H1 (cell line): ENCODE results near the gene OTOF. TPM values are rescaled to one million over a fixed set of nuclear protein-coding genes. Genes with fewer than 3 reads are reported as not detected.

Experiments
- CTCF ChIA-PET: fragments of 300-600 bp; sonication (Branson Sonifier 250); formaldehyde crosslinking; loops from one replicate; lab custom pipeline; 2021; ENCODE audit not compliant: partially characterized antibody; lab: Charles Lee
- POLR2A ChIA-PET: fragments of 300-600 bp; sonication (Branson Sonifier 250); formaldehyde crosslinking; loops from one replicate; lab custom pipeline; 2021; ENCODE audit warnings: inconsistent platforms; ENCODE audit not compliant: partially characterized antibody; lab: Charles Lee
- DNase-seq, 2 experiments: peaks; one replicate each; pipeline versions ENCODE4 v3.0.0 to v3.0.0-alpha.2; 2010 to 2022; ENCODE audit warnings: low spot score in 2 of 2, low read depth in 1 of 2, mixed read lengths in 1 of 2
- FAIRE-seq: peaks from 2 replicates; lab custom pipeline; 2011; peaks lifted over from hg19 to GRCh38; lab: Jason Lieb, UNC
- H2AFZ ChIP-seq: 2 replicates; pipeline ENCODE4 v1.8.1; 2012; ENCODE audit warnings: low read length, inconsistent platforms
- H2AK5ac ChIP-seq: 2 replicates; pipeline ENCODE4 v1.6.1; 2013; ENCODE audit warnings: low read depth, low read length
- H2BK120ac ChIP-seq: replicated peaks from 2 replicates; pipeline ENCODE3; 2013; ENCODE audit warnings: low read depth, low read length, inconsistent platforms
- H2BK12ac ChIP-seq: 2 replicates; pipeline ENCODE4 v1.6.1; 2013; ENCODE audit warnings: low read depth, low read length
- H2BK15ac ChIP-seq: 2 replicates; pipeline ENCODE4 v1.6.1; 2013; ENCODE audit warnings: low read length
- H2BK20ac ChIP-seq: 2 replicates; pipeline ENCODE4 v1.6.1; 2013; ENCODE audit warnings: low read length
- H2BK5ac ChIP-seq: 2 replicates; pipeline ENCODE4 v1.6.1; 2013; ENCODE audit warnings: low read depth, low read length
- H3K14ac ChIP-seq: 2 replicates; pipeline ENCODE4 v1.6.1; 2013; ENCODE audit warnings: inconsistent platforms; ENCODE audit not compliant: insufficient read length
- H3K18ac ChIP-seq: 2 replicates; pipeline ENCODE4 v1.6.1; 2013; ENCODE audit warnings: low read length; ENCODE audit errors: extremely low read depth
- H3K23ac ChIP-seq: 2 replicates; pipeline ENCODE4 v1.6.1; 2013; ENCODE audit warnings: inconsistent platforms; ENCODE audit not compliant: insufficient read length
- H3K23me2 ChIP-seq: 2 replicates; pipeline ENCODE4 v1.6.1; 2013; ENCODE audit warnings: low read depth, low read length
- H3K27ac ChIP-seq: 2 replicates; pipeline ENCODE4 v1.6.1; 2011; ENCODE audit warnings: low read depth, low read length, inconsistent platforms
- H3K27me3 ChIP-seq, 4 experiments: replicated peaks in 1 of 4; 1 replicate in 1 of 4; 2 replicates in 3 of 4; pipeline versions ENCODE4 v1.6.1 to v1.8.1; 2011 to 2013; ENCODE audit warnings: low read length in 3 of 4, mild to moderate bottlenecking in 3 of 4, inconsistent platforms in 2 of 4, mixed read lengths in 2 of 4, moderate library complexity in 1 of 4; ENCODE audit not compliant: control insufficient read depth in 3 of 4, insufficient read depth in 3 of 4; ENCODE audit errors: extremely low read depth in 1 of 4
- H3K36me3 ChIP-seq, 4 experiments: 2 replicates each; pipeline versions ENCODE4 v1.6.1 to v1.8.1; 2011 to 2013; ENCODE audit warnings: mild to moderate bottlenecking in 4 of 4, low read length in 3 of 4, moderate library complexity in 2 of 4, control low read depth in 1 of 4, inconsistent platforms in 1 of 4; ENCODE audit not compliant: insufficient read depth in 4 of 4, control insufficient read depth in 2 of 4
- H3K4ac ChIP-seq: replicated peaks from 2 replicates; pipeline ENCODE3; 2013; ENCODE audit warnings: low read length, low read depth, mixed read lengths, inconsistent platforms; ENCODE audit not compliant: insufficient read length
- H3K4me1 ChIP-seq, 4 experiments: replicated peaks in 1 of 4; 1 replicate in 1 of 4; 2 replicates in 3 of 4; pipeline versions ENCODE4 v1.6.1 to v1.8.1; 2011 to 2013; ENCODE audit warnings: low read length in 3 of 4, inconsistent platforms in 2 of 4, mixed read lengths in 1 of 4; ENCODE audit not compliant: insufficient read depth in 4 of 4, control insufficient read depth in 3 of 4
- H3K4me2 ChIP-seq, 2 experiments: 2 replicates each; pipeline versions ENCODE4 v1.6.1 to v1.8.1; 2011 to 2013; ENCODE audit warnings: low read depth in 2 of 2, low read length in 2 of 2, control low read depth in 1 of 2, inconsistent platforms in 1 of 2, mild to moderate bottlenecking in 1 of 2; ENCODE audit not compliant: insufficient read depth in 1 of 2
- H3K4me3 ChIP-seq, 4 experiments: fragments of 200-600, 300-600 bp in 1 of 4; sonication (generic), shearing (Covaris generic), sonication (Bioruptor Twin) in 1 of 4; 2 replicates each; pipeline versions ENCODE4 v1.5.1 to v1.8.1; 2011 to 2016; ENCODE audit warnings: low read length in 4 of 4, low read depth in 3 of 4, control low read depth in 2 of 4, inconsistent platforms in 2 of 4, mild to moderate bottlenecking in 2 of 4, mixed read lengths in 1 of 4, moderate library complexity in 1 of 4; ENCODE audit not compliant: insufficient read depth in 2 of 4; ENCODE audit errors: extremely low read depth in 1 of 4
- H3K56ac ChIP-seq: replicated peaks from 2 replicates; pipeline ENCODE3; 2013; ENCODE audit warnings: low read depth, mild to moderate bottlenecking, mixed read lengths, low read length, inconsistent platforms; ENCODE audit not compliant: insufficient read length
- H3K79me1 ChIP-seq: 2 replicates; pipeline ENCODE4 v1.6.1; 2013; ENCODE audit warnings: low read depth, low read length, control low read depth
- H3K79me2 ChIP-seq, 2 experiments: 2 replicates each; pipeline versions ENCODE4 v1.6.1 to v1.8.1; 2012 to 2013; ENCODE audit warnings: low read length in 2 of 2, mild to moderate bottlenecking in 2 of 2, inconsistent platforms in 1 of 2; ENCODE audit not compliant: insufficient read depth in 2 of 2, control insufficient read depth in 1 of 2
- H3K9ac ChIP-seq, 4 experiments: replicated peaks in 1 of 4; 1 replicate in 1 of 4; 2 replicates in 3 of 4; pipeline versions ENCODE4 v1.6.1 to v1.8.1; 2011 to 2013; ENCODE audit warnings: low read depth in 3 of 4, low read length in 3 of 4, control low read depth in 2 of 4, mild to moderate bottlenecking in 2 of 4, moderate library complexity in 2 of 4, inconsistent platforms in 1 of 4; ENCODE audit errors: extremely low read depth in 1 of 4
- H3K9me3 ChIP-seq, 2 experiments: 2 replicates each; pipeline versions ENCODE4 v1.6.1 to v1.8.1; 2012 to 2013; ENCODE audit warnings: mild to moderate bottlenecking in 2 of 2, moderate library complexity in 2 of 2, control low read depth in 1 of 2, inconsistent platforms in 1 of 2, low read depth in 1 of 2, low read length in 1 of 2, mixed read lengths in 1 of 2; ENCODE audit not compliant: insufficient read depth in 2 of 2
- H4K20me1 ChIP-seq, 2 experiments: replicated peaks in 1 of 2; 2 replicates each; pipeline versions ENCODE3 to v1.8.1; 2011 to 2013; ENCODE audit warnings: inconsistent platforms in 2 of 2, low read length in 2 of 2, mild to moderate bottlenecking in 1 of 2; ENCODE audit not compliant: insufficient read depth in 2 of 2, control insufficient read depth in 1 of 2
- H4K5ac ChIP-seq: 2 replicates; pipeline ENCODE4 v1.6.1; 2013; ENCODE audit warnings: low read length, low read depth, mixed read lengths, inconsistent platforms; ENCODE audit not compliant: insufficient read length
- H4K8ac ChIP-seq: 2 replicates; pipeline ENCODE4 v1.8.0; 2013; ENCODE audit warnings: mild to moderate bottlenecking, moderate library complexity, low read length, inconsistent platforms; ENCODE audit not compliant: insufficient read depth; ENCODE audit errors: extremely low read depth
- H4K91ac ChIP-seq: replicated peaks from 2 replicates; pipeline ENCODE3; 2013; ENCODE audit warnings: low read length, mixed read lengths, inconsistent platforms; ENCODE audit not compliant: insufficient read length
- ASH2L ChIP-seq: fragments of 200-600, 300-600 bp; sonication (generic); IDR thresholded peaks from one replicate; pipeline ENCODE4 v1.7.1; 2017; ENCODE audit warnings: low read length
- CTBP2 ChIP-seq: IDR thresholded peaks from 2 replicates; pipeline ENCODE4 v1.7.0; 2011; ENCODE audit warnings: borderline replicate concordance, mild to moderate bottlenecking, moderate library complexity, mixed read lengths, low read length; ENCODE audit not compliant: insufficient read depth, insufficient read length
- GTF2F1 ChIP-seq: IDR thresholded peaks from 2 replicates; pipeline ENCODE4 v1.6.1; 2012; ENCODE audit warnings: low read depth, low read length, improper control_type of control experiment, borderline replicate concordance
- HDAC6 ChIP-seq: IDR thresholded peaks from one replicate; pipeline ENCODE4 v1.7.1; 2012; ENCODE audit warnings: low read depth, mild to moderate bottlenecking, inconsistent platforms, low read length, moderate library complexity
- MAX ChIP-seq: IDR thresholded peaks from 2 replicates; pipeline ENCODE4 v1.6.1; 2012; ENCODE audit warnings: inconsistent platforms
- POLR2AphosphoS5 ChIP-seq: IDR thresholded peaks from 2 replicates; pipeline ENCODE4 v1.6.1; 2011; ENCODE audit warnings: low read depth, low read length
- RBBP5 ChIP-seq: IDR thresholded peaks from 2 replicates; pipeline ENCODE4 v1.7.1; 2012; ENCODE audit warnings: low read depth, mild to moderate bottlenecking, inconsistent platforms, low read length, moderate library complexity, borderline replicate concordance
- RNF2 ChIP-seq: fragments of 200-900, 300-1000 bp; sonication (generic); IDR thresholded peaks from 2 replicates; pipeline ENCODE4 v1.7.1; 2016; ENCODE audit warnings: borderline replicate concordance, low read depth, mild to moderate bottlenecking, antibody characterized with exemption, low read length; ENCODE audit not compliant: poor library complexity, severe bottlenecking; ENCODE audit errors: missing control alignments
- RXRA ChIP-seq: IDR thresholded peaks from 2 replicates; pipeline ENCODE4 v1.6.1; 2011; ENCODE audit warnings: low read depth, mild to moderate bottlenecking, low read length, moderate library complexity; ENCODE audit not compliant: insufficient read depth
- SAP30 ChIP-seq: fragments of 300-600 bp; sonication (generic); IDR thresholded peaks from 2 replicates; pipeline ENCODE4 v1.7.1; 2012; ENCODE audit warnings: low read length, moderate library complexity, mild to moderate bottlenecking, inconsistent platforms; ENCODE audit not compliant: insufficient read depth, insufficient replicate concordance
- SIX5 ChIP-seq: IDR thresholded peaks from 2 replicates; pipeline ENCODE4 v1.6.1; 2011; ENCODE audit warnings: mild to moderate bottlenecking, low read depth, low read length
- SUZ12 ChIP-seq: fragments of 200-600 bp; sonication (generic); IDR thresholded peaks from 2 replicates; pipeline ENCODE4 v1.6.1; 2012; ENCODE audit warnings: mild to moderate bottlenecking, inconsistent platforms, low read length, moderate library complexity, mixed read lengths
- WGBS, 2 experiments: shearing (Covaris generic) in 1 of 2; methylation state at CpG; one replicate each; pipeline versions ENCODE4 v1.1.6 to v1.1.7; 2013 to 2015; ENCODE audit warnings: low lambda C conversion rate in 2 of 2, mixed read lengths in 2 of 2, inconsistent platforms in 1 of 2, low coverage in 1 of 2, missing lambda C conversion rate in 1 of 2; ENCODE audit not compliant: insufficient replicate concordance in 2 of 2, insufficient coverage in 1 of 2, insufficient read length in 1 of 2; ENCODE audit errors: extremely low coverage in 1 of 2, missing lambda C conversion rate in 1 of 2; 5-methylcytosine and 5-hydroxymethylcytosine counted together
- polyA plus RNA-seq, 7 experiments: library from polyadenylated mRNA; depleted of rRNA in 3 of 7; stranded (reverse) in 5 of 7; unstranded in 2 of 7; fragments of >200 nt in 5 of 7; fragments of 200-250 nt in 2 of 7; gene quantifications; 1 replicate in 5 of 7; 2 replicates in 1 of 7; 4 replicates in 1 of 7; pipeline versions ENCODE4 v1.2.1 to v1.2.3, GENCODE V29; 2011 to 2013; ENCODE audit warnings: missing spikeins in 2 of 7, mixed read lengths in 2 of 7
- total RNA-seq: library from RNA; stranded (reverse); fragmentation: NEBNext Ultra II Directional; extraction: Animal tissue kit (Norgen Biotek cat#: 25700); gene quantifications from 2 replicates; pipeline ENCODE4 v1.2.1, GENCODE V29; 2021

The OTOF gene
- total and polyA plus RNA-seq, 2 of the 8 experiments (the other 6 are each of a cell fraction or from before 2014, with no cell fraction given), result 0.06 TPM; not detected in 1

GRCh38 chr2:26458365-26459042, 19.4 kb downstream of the OTOF start:
- H4K5ac ChIP-seq, result no peak overlapping the region
- FAIRE-seq (no peak), DNase-seq (no peak)
- CTCF ChIA-PET, result interaction anchor here (0.6 to 6.3 kb wide), 14 partner anchors 9 to 271 kb away, joined by 3 to 25 read pairs (median 3); no protein-coding TSS in a partner anchor
- no peak overlapping the region for H3K4me2 ChIP-seq
- H4K8ac ChIP-seq, result no peak overlapping the region
- H4K20me1 ChIP-seq, result no peaks in the 10 kb centered on the region
- no peak overlapping the region for H3K23ac ChIP-seq
- H3K14ac ChIP-seq, result no peak overlapping the region
- POLR2A ChIA-PET, result interaction anchor here (1.4 kb wide), 1 partner anchor 10 kb away, joined by 4 read pairs; no protein-coding TSS in a partner anchor
- no peaks in the 10 kb centered on the region for H3K79me1 ChIP-seq
- H2BK12ac ChIP-seq, result no peak overlapping the region
- no peak overlapping the region; the same call in 1 of the 2 replicates for H3K18ac ChIP-seq
- WGBS, 2 experiments, result 91% methylated on average over 14 of the region's 14 CpGs; no CpG with 5 or more reads in 1 of the 2 experiments
- H3K23me2 ChIP-seq, result no peaks in the 10 kb centered on the region
- H2BK120ac ChIP-seq, result no peak overlapping the region
- H3K79me2 ChIP-seq, result no peaks in the 10 kb centered on the region
- H3K4me3 ChIP-seq, result no peak overlapping the region
- peaks cover 0 to 19% (median 0%) of the 10 kb centered on the region in 4 experiments; a peak in 3 of 7 replicates for H3K4me1 ChIP-seq
- no peak overlapping the region for H2BK15ac ChIP-seq
- no peak overlapping the region for H3K56ac ChIP-seq
- H3K9ac ChIP-seq, result no peak overlapping the region
- no peaks in the 10 kb centered on the region for H3K36me3 ChIP-seq
- no peak overlapping the region for H2AK5ac ChIP-seq
- no peak overlapping the region for H2BK20ac ChIP-seq
- H3K9me3 ChIP-seq, result no peaks in the 10 kb centered on the region
- H2BK5ac ChIP-seq, result no peak overlapping the region
- no peak overlapping the region for H3K27ac ChIP-seq
- H3K4ac ChIP-seq, result no peak overlapping the region
- H3K27me3 ChIP-seq, result no peaks in the 10 kb centered on the region
- no peak overlapping the region for H2AFZ ChIP-seq
- H4K91ac ChIP-seq, result no peak overlapping the region
- TF ChIP-seq SIX5 (no peak), POLR2AphosphoS5 (no peak), SUZ12 (no peak), ASH2L (no peak), CTBP2 (no peak), RBBP5 (no peak), GTF2F1 (no peak), RXRA (no peak), MAX (no peak), HDAC6 (no peak), RNF2 (no peak), SAP30 (no peak)
